ENCODE results near the gene CPLX4. TPM values are rescaled to one million over a fixed set of nuclear protein-coding genes. Genes with fewer than 3 reads are reported as not detected.

CPLX4 gene
- total and polyA plus RNA-seq, 2 of the 13 experiments (the other 11 are each of a cell fraction or from before 2014, with no cell fraction given), result not detected

GRCh38 chr18:59301929-59302328, 16.5 kb downstream of the CPLX4 start:
- no peak for FAIRE-seq
- DNase-seq (ENCODE audit: low spot score), result no peak
- Histone ChIP-seq H4K20me1 (ENCODE audit: insufficient read depth, low read length) (no peaks in the 10 kb centered on the region), H3K4me3 (replicated peaks in 1 of 3; ENCODE audit: insufficient read depth in 1 of 3, low read depth in 2 of 3, low read length in 3 of 3) (no peak overlapping the region), H3K79me2 (ENCODE audit: insufficient read depth, low read length) (no peaks in the 10 kb centered on the region), H3K4me1 (ENCODE audit: insufficient read depth, low read length) (no peaks in the 10 kb centered on the region), H3K9me3 (ENCODE audit: low read length) (no peaks in the 10 kb centered on the region), H2AFZ (ENCODE audit: low read length) (no peak overlapping the region), H3K27me3 (ENCODE audit: control insufficient read depth in 1 of 2, insufficient read depth in 2 of 2, low read length in 2 of 2) (peaks cover 0 to 59% of the 10 kb centered on the region in 2 experiments; a peak in 4 of 5 replicates), H3K9ac (ENCODE audit: insufficient read depth, low read depth, low read length) (no peak overlapping the region), H3K36me3 (replicated peaks in 1 of 2; ENCODE audit: control insufficient read depth in 1 of 2, insufficient read depth in 2 of 2, low read length in 2 of 2) (no peaks in the 10 kb centered on the region), H3K27ac (ENCODE audit: extremely low read length, insufficient read depth, low read length) (no peak overlapping the region), H3K4me2 (ENCODE audit: low read depth, low read length) (no peak overlapping the region)
- BruUV-seq (replicated peaks), result no TSS peak
- POLR2A ChIA-PET, result no interaction called here
- intact Hi-C loops (cut with micrococcal nuclease; ENCODE audit: unreplicated experiment) (no loop called here), in situ Hi-C loops (cut with HindIII; ENCODE audit: extremely low pct_ligation_motif_present, low pct_unique_long_range_greater_than_20kb) (no loop called here)
- no peak for ATAC-seq
- CTCF ChIA-PET (ENCODE audit: low intra/inter-chr PET ratio, low total read pairs), result no interaction called here
- 60% methylated on average over 3 of the region's 4 CpGs for WGBS (ENCODE audit: low lambda C conversion rate)
- TF ChIP-seq ZSCAN21 (CRISPR knock-in tag; IDR thresholded peaks at IDR 0.05; ENCODE audit: borderline replicate concordance), result no peak
- TF ChIP-seq RARA (CRISPR knock-in tag; IDR thresholded peaks at IDR 0.05), result no peak
- TF ChIP-seq ZNF644 (CRISPR knock-in tag; IDR thresholded peaks at IDR 0.05; ENCODE audit: low read depth), result no peak
- no peak for TF ChIP-seq ZNF770 (CRISPR knock-in tag; IDR thresholded peaks at IDR 0.05)
- TF ChIP-seq RELA (CRISPR knock-in tag; IDR thresholded peaks at IDR 0.05), result no peak
- TF ChIP-seq PRDM10 (CRISPR knock-in tag; IDR thresholded peaks at IDR 0.05; ENCODE audit: low read depth), result no peak
- no peak for TF ChIP-seq RNF2 (conservative IDR thresholded peaks at IDR 0.05; ENCODE audit: low read depth)
- no peak for TF ChIP-seq ZNF792 (CRISPR knock-in tag; IDR thresholded peaks at IDR 0.05)
- TF ChIP-seq TBX2 (CRISPR knock-in tag; IDR thresholded peaks at IDR 0.05; ENCODE audit: borderline replicate concordance), result no peak
- TF ChIP-seq KDM4B (CRISPR knock-in tag; IDR thresholded peaks at IDR 0.05), result no peak
- no peak for TF ChIP-seq ARID5B (CRISPR knock-in tag; IDR thresholded peaks at IDR 0.05)
